Loucy (cell line): Measurements from ENCODE around the gene SAMD4A.
A peak's percentile ranks its signal among the peaks of the same experiment; 100 is the strongest.

Source experiments
- H2AFZ ChIP-seq: fragments of 200-600 bp; sonication (generic); 2 replicates; pipeline ENCODE4 v1.6.0; 2016; ENCODE audit warnings: antibody characterized with exemption, mild to moderate bottlenecking, low read length, moderate library complexity
- H3F3A ChIP-seq: fragments of 200-600 bp; 2 replicates; pipeline ENCODE4 v1.6.0; 2016; ENCODE audit warnings: antibody characterized with exemption, low read depth, mild to moderate bottlenecking
- H3K27me3 ChIP-seq: fragments of 200-600 bp; sonication (generic); 2 replicates; pipeline ENCODE4 v1.6.1; 2014; ENCODE audit warnings: low read length, mild to moderate bottlenecking; ENCODE audit not compliant: insufficient read depth, poor library complexity, severe bottlenecking
- H3K36me3 ChIP-seq: fragments of 200-600 bp; sonication (generic); 2 replicates; pipeline ENCODE4 v1.6.1; 2016; ENCODE audit warnings: low read length; ENCODE audit not compliant: insufficient read depth
- H3K4me1 ChIP-seq: fragments of 200-600 bp; sonication (generic); 2 replicates; pipeline ENCODE4 v1.5.1; 2014; ENCODE audit warnings: low read length, mild to moderate bottlenecking; ENCODE audit not compliant: insufficient read depth, poor library complexity, severe bottlenecking
- H3K4me2 ChIP-seq: fragments of 200-600 bp; sonication (generic); 2 replicates; pipeline ENCODE4 v1.6.0; 2014; ENCODE audit warnings: antibody characterized with exemption, low read length, low read depth, mild to moderate bottlenecking; ENCODE audit not compliant: poor library complexity, severe bottlenecking
- H3K4me3 ChIP-seq: fragments of 200-600 bp; sonication (generic); 2 replicates; pipeline ENCODE4 v1.5.1; 2014; ENCODE audit warnings: low read length, mild to moderate bottlenecking, mixed read lengths; ENCODE audit not compliant: poor library complexity, severe bottlenecking
- H3K79me2 ChIP-seq: fragments of 200-600 bp; sonication (generic); 2 replicates; pipeline ENCODE4 v1.6.1; 2014; ENCODE audit warnings: low read length; ENCODE audit not compliant: insufficient read depth
- H3K9ac ChIP-seq: fragments of 200-600 bp; sonication (generic); 2 replicates; pipeline ENCODE4 v1.6.0; 2014; ENCODE audit warnings: mild to moderate bottlenecking, low read depth, low read length, moderate library complexity; ENCODE audit not compliant: poor library complexity, severe bottlenecking
- H3K9me2 ChIP-seq: fragments of 200-600 bp; sonication (generic); replicated peaks from 2 replicates; pipeline ENCODE4 v1.6.1; 2016; ENCODE audit warnings: low read depth, low read length, mixed read lengths
- H3K9me3 ChIP-seq: fragments of 200-600 bp; sonication (generic); 2 replicates; pipeline ENCODE4 v1.6.1; 2014; ENCODE audit warnings: mild to moderate bottlenecking, antibody characterized with exemption, low read length, low read depth; ENCODE audit not compliant: insufficient read depth
- H4K20me1 ChIP-seq: fragments of 200-600 bp; sonication (generic); 2 replicates; pipeline ENCODE4 v1.6.0; 2014; ENCODE audit warnings: antibody characterized with exemption, low read length, mild to moderate bottlenecking; ENCODE audit not compliant: insufficient read depth, poor library complexity, severe bottlenecking
- EZH2phosphoT487 ChIP-seq: fragments of 200-600 bp; IDR thresholded peaks from 2 replicates; pipeline ENCODE4 v1.6.1; 2018; ENCODE audit warnings: antibody characterized with exemption, mild to moderate bottlenecking, moderate library complexity, borderline replicate concordance
- TF ChIP-seq, protein P1 (sequence below): fragments of 200-600 bp; sonication (generic); conservative IDR thresholded peaks from 2 replicates; pipeline ENCODE4 v1.5.1; 2014; ENCODE audit warnings: mild to moderate bottlenecking, antibody characterized with exemption, low read length

SAMD4A gene

GRCh38 chr14:54708161-54708560 lies 141.2 kb downstream of the SAMD4A start:
- H3K4me1 ChIP-seq = peaks cover 44% of the 10 kb centered on the region
- peak overlapping the region; percentile 36 for H3K4me2 ChIP-seq
- H4K20me1 ChIP-seq = no peaks in the 10 kb centered on the region
- TF ChIP-seq EZH2phosphoT487 = no peak
- TF ChIP-seq, protein P1, sequence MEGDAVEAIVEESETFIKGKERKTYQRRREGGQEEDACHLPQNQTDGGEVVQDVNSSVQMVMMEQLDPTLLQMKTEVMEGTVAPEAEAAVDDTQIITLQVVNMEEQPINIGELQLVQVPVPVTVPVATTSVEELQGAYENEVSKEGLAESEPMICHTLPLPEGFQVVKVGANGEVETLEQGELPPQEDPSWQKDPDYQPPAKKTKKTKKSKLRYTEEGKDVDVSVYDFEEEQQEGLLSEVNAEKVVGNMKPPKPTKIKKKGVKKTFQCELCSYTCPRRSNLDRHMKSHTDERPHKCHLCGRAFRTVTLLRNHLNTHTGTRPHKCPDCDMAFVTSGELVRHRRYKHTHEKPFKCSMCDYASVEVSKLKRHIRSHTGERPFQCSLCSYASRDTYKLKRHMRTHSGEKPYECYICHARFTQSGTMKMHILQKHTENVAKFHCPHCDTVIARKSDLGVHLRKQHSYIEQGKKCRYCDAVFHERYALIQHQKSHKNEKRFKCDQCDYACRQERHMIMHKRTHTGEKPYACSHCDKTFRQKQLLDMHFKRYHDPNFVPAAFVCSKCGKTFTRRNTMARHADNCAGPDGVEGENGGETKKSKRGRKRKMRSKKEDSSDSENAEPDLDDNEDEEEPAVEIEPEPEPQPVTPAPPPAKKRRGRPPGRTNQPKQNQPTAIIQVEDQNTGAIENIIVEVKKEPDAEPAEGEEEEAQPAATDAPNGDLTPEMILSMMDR = no peak
- no peaks in the 10 kb centered on the region for H3K9me2 ChIP-seq
- no peaks in the 10 kb centered on the region for H3K9me3 ChIP-seq
- H3F3A ChIP-seq = no peaks in the 10 kb centered on the region
- no peak overlapping the region for H2AFZ ChIP-seq
- H3K36me3 ChIP-seq = no peaks in the 10 kb centered on the region
- no peaks in the 10 kb centered on the region for H3K79me2 ChIP-seq
- no peak overlapping the region for H3K4me3 ChIP-seq
- H3K9ac ChIP-seq = no peak overlapping the region
- no peaks in the 10 kb centered on the region for H3K27me3 ChIP-seq

GRCh38 chr14:54708982-54709381 lies 142.1 kb downstream of the SAMD4A start:
- no peak overlapping the region for H3K9ac ChIP-seq
- no peaks in the 10 kb centered on the region for H3K79me2 ChIP-seq
- H2AFZ ChIP-seq = no peak overlapping the region
- H3F3A ChIP-seq = no peaks in the 10 kb centered on the region
- H4K20me1 ChIP-seq = no peaks in the 10 kb centered on the region
- no peaks in the 10 kb centered on the region for H3K9me3 ChIP-seq
- no peaks in the 10 kb centered on the region for H3K9me2 ChIP-seq
- H3K4me2 ChIP-seq = peak overlapping the region; percentile 36
- no peak for TF ChIP-seq EZH2phosphoT487
- TF ChIP-seq, protein P1 = no peak
- no peaks in the 10 kb centered on the region for H3K27me3 ChIP-seq
- peak overlapping the region; percentile 17 for H3K4me3 ChIP-seq
- H3K36me3 ChIP-seq = no peaks in the 10 kb centered on the region
- H3K4me1 ChIP-seq = peaks cover 47% of the 10 kb centered on the region

DNA sequence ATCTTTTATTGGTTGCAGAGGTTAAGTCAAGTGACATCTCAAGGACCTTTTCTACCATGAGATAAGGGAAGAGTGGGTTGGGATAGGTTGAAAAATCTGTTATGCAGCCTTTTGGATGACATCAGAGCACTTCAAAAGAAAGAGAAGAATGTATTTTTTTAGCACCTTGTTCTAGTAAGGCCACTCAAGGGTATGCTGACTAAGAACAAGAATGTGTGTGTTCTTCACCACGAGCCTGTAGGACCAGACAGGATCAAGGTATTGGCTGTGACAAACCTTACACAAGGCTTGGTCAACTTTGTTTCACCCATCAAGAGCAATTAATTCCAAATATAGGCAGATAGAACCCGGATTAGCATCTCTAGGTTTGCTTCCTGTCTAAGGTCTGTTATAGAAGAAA lies 142.5 kb downstream of the SAMD4A start:
- no peak for TF ChIP-seq EZH2phosphoT487
- TF ChIP-seq, protein P1 = no peak
- Histone ChIP-seq H3F3A (no peaks in the 10 kb centered on the region), H3K4me3 (peak overlapping the region; percentile 17), H4K20me1 (no peaks in the 10 kb centered on the region), H3K36me3 (no peaks in the 10 kb centered on the region), H3K4me1 (peaks cover 47% of the 10 kb centered on the region), H3K9ac (no peak overlapping the region), H2AFZ (no peak overlapping the region), H3K27me3 (no peaks in the 10 kb centered on the region), H3K9me2 (no peaks in the 10 kb centered on the region), H3K9me3 (no peaks in the 10 kb centered on the region), H3K4me2 (peak overlapping the region; percentile 36), H3K79me2 (no peaks in the 10 kb centered on the region)
